Mesenchymal stem cell (in vitro differentiated cells and primary cell): ENCODE results near the gene SAP130.

Experiments
- DNase-seq: peaks from one replicate; pipeline ENCODE4 v3.0.0-alpha.2; 2013
- H2AFZ ChIP-seq: one replicate; pipeline ENCODE4 v1.6.1; 2013; ENCODE audit warnings: low read depth, mild to moderate bottlenecking, control low read depth, inconsistent platforms, low read length, moderate library complexity
- H2AK5ac ChIP-seq: 2 replicates; pipeline ENCODE4 v1.6.1; 2013; ENCODE audit warnings: low read length, moderate library complexity, mild to moderate bottlenecking, inconsistent platforms; ENCODE audit not compliant: severe bottlenecking
- H2BK120ac ChIP-seq: one replicate; pipeline ENCODE4 v1.6.1; 2013; ENCODE audit warnings: low read depth, mild to moderate bottlenecking, inconsistent platforms, low read length, moderate library complexity
- H2BK12ac ChIP-seq, 2 experiments: one replicate each; pipeline ENCODE4 v1.6.1; 2013; ENCODE audit warnings: inconsistent platforms in 2 of 2, low read length in 2 of 2, mild to moderate bottlenecking in 2 of 2, moderate library complexity in 2 of 2, control low read depth in 1 of 2
- H2BK15ac ChIP-seq: one replicate; pipeline ENCODE4 v1.6.1; 2013; ENCODE audit warnings: mild to moderate bottlenecking, low read depth, inconsistent platforms; ENCODE audit not compliant: poor library complexity, severe bottlenecking
- H2BK5ac ChIP-seq: 2 replicates; pipeline ENCODE4 v1.6.1; 2013; ENCODE audit warnings: low read depth, mild to moderate bottlenecking, low read length, control low read depth, inconsistent platforms; ENCODE audit not compliant: poor library complexity, severe bottlenecking
- H3K14ac ChIP-seq, 2 experiments: one replicate each; pipeline ENCODE4 v1.6.1; 2013; ENCODE audit warnings: inconsistent platforms in 2 of 2, low read length in 2 of 2, control low read depth in 1 of 2, mild to moderate bottlenecking in 1 of 2, moderate library complexity in 1 of 2
- H3K18ac ChIP-seq, 2 experiments: one replicate each; pipeline ENCODE4 v1.6.1; 2013; ENCODE audit warnings: inconsistent platforms in 2 of 2, low read length in 2 of 2, control low read depth in 1 of 2, low read depth in 1 of 2, mild to moderate bottlenecking in 1 of 2
- H3K23ac ChIP-seq, 2 experiments: one replicate each; pipeline ENCODE4 v1.6.1; 2013; ENCODE audit warnings: inconsistent platforms in 2 of 2, low read length in 2 of 2, mild to moderate bottlenecking in 2 of 2, moderate library complexity in 2 of 2, control low read depth in 1 of 2
- H3K27ac ChIP-seq: 2 replicates; pipeline ENCODE4 v1.5.1; 2013; ENCODE audit warnings: mild to moderate bottlenecking, moderate library complexity, low read length, control low read depth, inconsistent platforms; ENCODE audit not compliant: poor library complexity, severe bottlenecking
- H3K27me3 ChIP-seq, 2 experiments: 2 replicates each; pipeline versions ENCODE4 v1.6.1 to v1.7.0; 2013; ENCODE audit warnings: low read length in 2 of 2, mild to moderate bottlenecking in 2 of 2, moderate library complexity in 2 of 2, control low read depth in 1 of 2, inconsistent platforms in 1 of 2; ENCODE audit not compliant: control insufficient read depth in 1 of 2, insufficient read depth in 1 of 2
- H3K36me3 ChIP-seq, 2 experiments: 2 replicates each; pipeline versions ENCODE4 v1.6.1 to v1.7.0; 2013; ENCODE audit warnings: low read length in 2 of 2, control low read depth in 1 of 2, inconsistent platforms in 1 of 2, low read depth in 1 of 2, mild to moderate bottlenecking in 1 of 2; ENCODE audit not compliant: insufficient read depth in 2 of 2, control insufficient read depth in 1 of 2
- H3K4ac ChIP-seq, 2 experiments: one replicate each; pipeline ENCODE4 v1.6.1; 2013; ENCODE audit warnings: inconsistent platforms in 2 of 2, low read length in 2 of 2, mild to moderate bottlenecking in 2 of 2, moderate library complexity in 2 of 2, control low read depth in 1 of 2, low read depth in 1 of 2
- H3K4me1 ChIP-seq: 2 replicates; pipeline ENCODE4 v1.6.1; 2013; ENCODE audit warnings: low read depth, low read length, control low read depth; ENCODE audit not compliant: control insufficient read depth, insufficient read depth
- H3K4me2 ChIP-seq: 2 replicates; pipeline ENCODE4 v1.6.1; 2013; ENCODE audit warnings: low read length, mild to moderate bottlenecking, inconsistent platforms; ENCODE audit not compliant: poor library complexity, severe bottlenecking
- H3K4me3 ChIP-seq, 2 experiments: 2 replicates each; pipeline versions ENCODE4 v1.5.1 to v1.7.0; 2013; ENCODE audit warnings: low read length in 2 of 2, mild to moderate bottlenecking in 2 of 2, control low read depth in 1 of 2, low read depth in 1 of 2; ENCODE audit not compliant: insufficient read depth in 1 of 2
- H3K79me1 ChIP-seq: replicated peaks from 2 replicates; pipeline ENCODE4 v1.6.1; 2013; ENCODE audit warnings: mild to moderate bottlenecking, control low read depth, low read length, inconsistent platforms; ENCODE audit not compliant: poor library complexity, severe bottlenecking
- H3K9ac ChIP-seq: 2 replicates; pipeline ENCODE4 v1.7.0; 2013; ENCODE audit warnings: mild to moderate bottlenecking, low read length, moderate library complexity
- H3K9me3 ChIP-seq: 2 replicates; pipeline ENCODE4 v1.7.0; 2013; ENCODE audit warnings: mild to moderate bottlenecking, low read length; ENCODE audit not compliant: control insufficient read depth
- H4K8ac ChIP-seq: one replicate; pipeline ENCODE4 v1.6.1; 2013; ENCODE audit warnings: inconsistent platforms, mild to moderate bottlenecking, low read length, moderate library complexity
- H4K91ac ChIP-seq: one replicate; pipeline ENCODE4 v1.6.1; 2013; ENCODE audit warnings: mild to moderate bottlenecking, low read length, inconsistent platforms
- WGBS: methylation state at CpG from one replicate; pipeline ENCODE4 v1.1.7; 2013; ENCODE audit warnings: mixed read lengths; 5-methylcytosine and 5-hydroxymethylcytosine counted together

The SAP130 gene

DNA sequence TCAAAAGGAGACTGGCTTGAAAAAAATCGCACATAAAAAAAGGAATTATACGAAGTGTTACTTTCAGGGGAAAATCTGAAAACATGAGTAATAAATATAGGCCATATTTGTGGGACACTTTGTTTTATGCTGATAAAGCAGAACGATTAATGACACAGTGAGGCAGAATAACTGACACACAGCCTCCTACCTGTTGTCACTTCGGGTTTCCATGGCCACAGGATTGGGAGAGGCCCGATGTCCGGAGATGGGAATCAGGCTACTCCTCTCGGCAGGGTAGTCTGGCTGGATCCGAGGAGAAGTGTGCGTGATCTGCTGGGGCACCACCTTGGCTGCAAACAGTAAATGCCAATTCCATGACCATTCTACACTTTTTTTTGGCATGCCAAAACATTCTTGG lies 31.7 kb downstream of the SAP130 start:
- H3K4me1 ChIP-seq, result no peaks in the 10 kb centered on the region
- H3K18ac ChIP-seq, result no peak overlapping the region
- H2BK120ac ChIP-seq, result no peak overlapping the region
- no peaks in the 10 kb centered on the region for H3K27me3 ChIP-seq
- peaks cover 41 to 96% of the 10 kb centered on the region in 2 experiments for H3K36me3 ChIP-seq
- H4K8ac ChIP-seq, result no peak overlapping the region
- H3K4me2 ChIP-seq, result no peak overlapping the region
- H2BK12ac ChIP-seq, result no peak overlapping the region
- no peaks in the 10 kb centered on the region for H3K9me3 ChIP-seq
- H3K27ac ChIP-seq, result no peak overlapping the region
- no peak overlapping the region for H3K4me3 ChIP-seq
- 98% methylated on average over 9 of the region's 9 CpGs for WGBS
- H4K91ac ChIP-seq, result no peak overlapping the region
- H2AFZ ChIP-seq, result no peak overlapping the region
- no peak for DNase-seq
- no peak overlapping the region for H2BK5ac ChIP-seq
- H2AK5ac ChIP-seq, result no peak overlapping the region
- H3K4ac ChIP-seq, result no peak overlapping the region
- peaks cover 21% of the 10 kb centered on the region for H3K79me1 ChIP-seq
- no peak overlapping the region for H2BK15ac ChIP-seq
- no peak overlapping the region for H3K14ac ChIP-seq
- H3K9ac ChIP-seq, result no peak overlapping the region
- H3K23ac ChIP-seq, result no peak overlapping the region

GRCh38 chr2:127995725-127996124 lies 32.1 kb downstream of the SAP130 start:
- peaks cover 41 to 92% of the 10 kb centered on the region in 2 experiments for H3K36me3 ChIP-seq
- no peak overlapping the region for H2BK5ac ChIP-seq
- no peak overlapping the region for H3K27ac ChIP-seq
- no peak overlapping the region for H3K23ac ChIP-seq
- H3K27me3 ChIP-seq, result no peaks in the 10 kb centered on the region
- H2AFZ ChIP-seq, result no peak overlapping the region
- H3K4me2 ChIP-seq, result no peak overlapping the region
- no peak overlapping the region for H2BK15ac ChIP-seq
- no peak overlapping the region for H3K9ac ChIP-seq
- H3K18ac ChIP-seq, result no peak overlapping the region
- peaks cover 19% of the 10 kb centered on the region for H3K79me1 ChIP-seq
- H3K4me3 ChIP-seq, result no peak overlapping the region
- no peak overlapping the region for H2AK5ac ChIP-seq
- WGBS, result 100% methylated on average over 7 of the region's 7 CpGs
- no peak overlapping the region for H4K8ac ChIP-seq
- no peaks in the 10 kb centered on the region for H3K4me1 ChIP-seq
- H2BK12ac ChIP-seq, result no peak overlapping the region
- no peak for DNase-seq
- no peak overlapping the region for H3K4ac ChIP-seq
- no peak overlapping the region for H3K14ac ChIP-seq
- H4K91ac ChIP-seq, result no peak overlapping the region
- H3K9me3 ChIP-seq, result no peaks in the 10 kb centered on the region
- H2BK120ac ChIP-seq, result no peak overlapping the region

DNA sequence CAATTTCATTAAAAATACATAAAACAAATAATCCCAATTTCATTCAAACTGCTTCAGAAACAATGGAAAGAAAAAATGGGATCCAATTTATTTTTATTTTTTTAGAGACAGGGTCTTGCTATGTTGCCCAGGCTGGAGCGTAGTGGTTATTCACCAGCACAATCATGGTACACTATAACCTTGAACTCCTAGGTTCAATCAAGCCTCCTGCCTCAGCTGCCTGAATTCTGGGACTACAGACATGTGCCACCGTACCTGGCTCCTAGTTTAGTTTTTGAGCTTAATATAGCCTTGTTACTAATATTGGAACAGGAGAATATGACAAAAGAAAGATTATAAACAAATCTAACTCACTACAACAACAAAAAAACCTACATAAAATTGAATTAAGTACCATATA lies 34.2 kb downstream of the SAP130 start:
- H3K27ac ChIP-seq, result no peak overlapping the region
- no peak overlapping the region for H2BK5ac ChIP-seq
- H2AK5ac ChIP-seq, result no peak overlapping the region
- no peak overlapping the region for H3K9ac ChIP-seq
- no peak overlapping the region for H3K4me2 ChIP-seq
- 100% methylated on average over 1 of the region's 2 CpGs for WGBS
- H3K4me1 ChIP-seq, result no peaks in the 10 kb centered on the region
- H2BK15ac ChIP-seq, result no peak overlapping the region
- H3K36me3 ChIP-seq, result peaks cover 30 to 92% of the 10 kb centered on the region in 2 experiments
- DNase-seq, result no peak
- H4K91ac ChIP-seq, result no peak overlapping the region
- H3K14ac ChIP-seq, result no peak overlapping the region
- no peak overlapping the region for H4K8ac ChIP-seq
- H3K23ac ChIP-seq, result no peak overlapping the region
- H2AFZ ChIP-seq, result no peak overlapping the region
- H2BK120ac ChIP-seq, result no peak overlapping the region
- H3K4me3 ChIP-seq, result no peak overlapping the region
- H3K9me3 ChIP-seq, result no peaks in the 10 kb centered on the region
- no peak overlapping the region for H3K4ac ChIP-seq
- H3K27me3 ChIP-seq, result no peaks in the 10 kb centered on the region
- peaks cover 19% of the 10 kb centered on the region for H3K79me1 ChIP-seq
- H2BK12ac ChIP-seq, result no peak overlapping the region
- H3K18ac ChIP-seq, result no peak overlapping the region

DNA sequence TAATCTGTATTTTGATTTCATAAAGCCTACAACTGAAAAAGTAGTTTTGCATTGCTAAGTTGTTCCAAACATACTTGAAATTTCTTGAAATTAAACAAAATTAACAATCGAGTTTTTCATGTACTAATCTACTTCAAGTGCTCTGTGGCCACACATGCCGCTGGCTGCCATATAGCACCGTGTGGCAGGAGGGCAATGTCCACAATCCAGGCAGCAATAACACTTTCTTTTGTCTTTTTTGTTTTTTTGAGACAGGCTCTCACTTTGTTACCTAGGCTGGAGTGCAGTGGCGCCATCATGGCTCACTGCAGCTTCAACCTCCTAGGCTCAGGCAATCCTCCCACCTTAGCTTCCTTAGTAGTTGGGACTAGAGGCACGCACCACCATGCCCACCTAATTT lies 36.1 kb downstream of the SAP130 start:
- no peak overlapping the region for H2BK12ac ChIP-seq
- DNase-seq, result no peak
- no peak overlapping the region for H3K4me3 ChIP-seq
- H2AFZ ChIP-seq, result no peak overlapping the region
- H4K91ac ChIP-seq, result no peak overlapping the region
- peaks cover 17% of the 10 kb centered on the region for H3K79me1 ChIP-seq
- 96% methylated on average over 5 of the region's 5 CpGs for WGBS
- H3K4me2 ChIP-seq, result no peak overlapping the region
- H3K4ac ChIP-seq, result no peak overlapping the region
- H2AK5ac ChIP-seq, result no peak overlapping the region
- H3K23ac ChIP-seq, result no peak overlapping the region
- H3K18ac ChIP-seq, result no peak overlapping the region
- no peak overlapping the region for H3K14ac ChIP-seq
- no peak overlapping the region for H3K9ac ChIP-seq
- H3K9me3 ChIP-seq, result no peaks in the 10 kb centered on the region
- no peak overlapping the region for H2BK15ac ChIP-seq
- H2BK120ac ChIP-seq, result no peak overlapping the region
- H4K8ac ChIP-seq, result no peak overlapping the region
- H2BK5ac ChIP-seq, result no peak overlapping the region
- peaks cover 33 to 92% of the 10 kb centered on the region in 2 experiments for H3K36me3 ChIP-seq
- no peaks in the 10 kb centered on the region for H3K4me1 ChIP-seq
- no peaks in the 10 kb centered on the region for H3K27me3 ChIP-seq
- no peak overlapping the region for H3K27ac ChIP-seq
